HG02884 (cell line): ENCODE results near the gene POLE.

Experiments
- ATAC-seq: cut with Tn5 transposase; IDR thresholded peaks from one replicate; pipeline ENCODE4 v1.9.1; 2021; ENCODE audit warnings: mild to moderate bottlenecking, moderate library complexity; ENCODE audit not compliant: unreplicated experiment

POLE gene

DNA sequence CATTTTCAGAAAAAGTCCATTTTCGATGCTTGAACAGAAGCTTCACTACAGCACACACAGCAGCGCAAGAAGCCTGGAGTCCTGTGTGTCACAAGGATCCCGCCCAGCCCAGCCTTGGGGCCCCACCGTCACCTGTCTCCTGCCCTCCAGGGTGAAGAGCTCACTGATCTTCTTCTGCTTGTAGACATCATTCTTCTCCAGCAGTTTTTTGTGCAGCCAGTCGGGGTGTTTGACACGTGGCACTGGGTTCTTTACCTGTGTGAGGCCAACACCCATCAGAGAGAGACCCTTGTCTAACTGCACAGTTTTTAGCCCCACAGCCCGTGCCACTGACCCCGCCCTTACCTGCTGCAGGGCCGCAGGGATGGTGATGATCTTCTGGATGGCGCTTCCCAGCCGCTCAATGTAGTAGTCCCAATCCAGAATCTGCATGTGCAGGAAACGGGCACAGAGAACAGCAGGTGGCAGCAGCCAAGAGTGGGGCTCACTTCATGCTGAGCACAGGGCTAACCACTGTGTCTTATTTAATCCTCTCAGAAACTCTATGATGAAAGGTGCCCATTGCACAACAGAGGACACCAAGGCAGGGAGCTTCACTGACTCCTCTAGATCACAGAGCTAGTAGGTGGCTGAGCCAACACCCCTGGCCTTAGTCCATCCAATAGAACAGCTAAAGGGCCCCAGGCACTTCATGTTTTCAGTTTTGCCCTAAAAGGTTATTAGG is 30.0 kb downstream of the POLE start:
- no peak for ATAC-seq

DNA sequence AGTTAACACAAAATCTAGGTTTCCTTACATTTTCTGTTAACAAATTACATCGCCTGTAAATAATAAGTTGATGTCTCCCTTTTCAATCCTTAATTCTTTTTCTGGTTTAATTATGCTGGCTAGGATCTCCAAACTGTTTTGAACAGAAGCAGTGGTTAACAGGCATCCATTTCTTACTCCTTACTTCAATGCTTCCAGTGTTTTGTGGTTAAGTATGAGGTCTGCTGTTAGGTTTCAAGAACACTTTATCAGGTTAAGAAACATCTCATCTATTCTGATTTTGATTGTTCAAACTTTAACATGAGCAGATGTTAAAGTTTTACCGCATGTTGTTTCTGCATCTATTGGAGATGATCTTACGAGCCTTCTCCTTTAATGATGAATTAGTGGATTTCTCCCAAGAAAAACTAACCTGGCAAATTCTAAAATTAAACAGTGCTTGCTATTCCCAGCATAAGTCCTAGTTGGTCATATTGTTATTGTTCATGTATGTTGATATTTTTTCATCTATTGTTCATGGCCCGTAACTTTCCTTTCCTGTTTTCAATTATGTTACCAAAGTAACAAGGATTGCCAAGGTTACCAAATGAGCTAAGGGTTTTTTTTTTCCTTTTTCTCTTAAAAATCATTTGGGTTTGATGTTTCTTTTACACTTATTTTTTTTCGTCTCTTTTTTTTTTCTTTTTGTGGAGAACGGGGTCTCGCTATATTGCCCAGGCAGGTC is 33.4 kb downstream of the POLE start:
- ATAC-seq = no peak

DNA sequence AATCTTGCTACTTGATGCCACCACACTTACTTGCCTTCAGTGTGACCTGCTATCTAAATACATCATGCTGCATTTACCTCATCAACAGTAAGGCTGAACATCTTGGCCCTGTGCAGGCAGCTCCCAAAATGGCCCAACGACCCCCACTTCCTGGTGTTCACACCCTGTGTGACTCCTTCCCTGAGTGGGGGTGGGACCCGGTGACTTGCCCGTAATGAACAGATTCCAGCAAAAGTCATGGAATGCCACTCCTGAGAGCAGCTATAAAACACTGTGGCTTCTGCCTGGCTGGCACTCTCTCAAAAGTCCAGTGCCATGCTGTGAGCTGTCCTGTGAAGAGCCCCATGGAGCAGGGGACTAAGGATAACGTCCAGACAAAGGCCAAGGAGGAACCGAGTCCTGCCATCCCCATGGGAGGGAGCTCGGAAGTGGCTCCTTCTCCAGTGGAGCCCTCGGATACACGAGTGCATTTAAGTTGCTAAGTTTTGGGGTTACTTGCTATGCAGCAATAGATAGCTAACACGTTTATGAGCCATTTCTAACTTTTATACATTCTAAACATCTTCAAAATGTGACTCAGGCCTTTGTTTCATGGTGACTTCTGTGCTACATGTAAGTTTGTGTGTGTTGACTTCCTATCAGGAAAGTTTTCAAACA is 35.6 kb downstream of the POLE start:
- ATAC-seq = no peak

DNA sequence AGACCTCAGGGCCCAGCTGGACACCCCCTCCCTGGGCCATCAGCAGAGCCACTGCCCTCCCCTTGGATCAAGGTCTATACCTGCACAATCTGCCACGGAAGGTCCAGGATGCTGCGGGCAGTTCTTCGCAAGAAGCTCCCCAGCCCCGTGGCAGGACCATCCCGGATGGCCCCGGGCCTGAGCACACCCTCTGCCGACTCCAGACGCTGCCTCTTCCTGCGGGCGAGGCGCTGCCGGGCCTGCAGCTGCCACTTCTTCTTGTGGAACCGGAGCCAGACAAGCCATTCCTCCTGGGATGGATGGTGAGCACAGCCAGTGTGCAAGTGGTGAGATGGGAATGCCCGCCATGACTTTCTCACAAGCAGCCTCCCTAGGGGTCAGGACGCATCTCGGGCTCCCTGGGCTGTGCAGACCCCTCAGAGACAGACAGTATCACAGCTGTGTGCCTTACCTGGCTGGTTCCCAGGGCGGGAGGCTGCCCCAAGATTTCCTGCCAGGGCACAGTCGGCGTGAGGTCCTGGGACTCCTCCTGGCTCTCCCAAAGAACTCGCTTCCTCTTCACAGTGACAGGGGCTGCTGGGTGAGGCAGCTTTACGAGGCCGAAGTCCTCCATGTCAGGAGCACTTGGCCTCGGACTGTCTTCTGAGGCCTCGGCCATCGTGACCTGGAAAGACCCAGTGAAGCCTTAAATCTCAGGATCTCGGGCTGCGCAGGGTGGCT is 37.8 kb downstream of the POLE start:
- ATAC-seq = no peak

DNA sequence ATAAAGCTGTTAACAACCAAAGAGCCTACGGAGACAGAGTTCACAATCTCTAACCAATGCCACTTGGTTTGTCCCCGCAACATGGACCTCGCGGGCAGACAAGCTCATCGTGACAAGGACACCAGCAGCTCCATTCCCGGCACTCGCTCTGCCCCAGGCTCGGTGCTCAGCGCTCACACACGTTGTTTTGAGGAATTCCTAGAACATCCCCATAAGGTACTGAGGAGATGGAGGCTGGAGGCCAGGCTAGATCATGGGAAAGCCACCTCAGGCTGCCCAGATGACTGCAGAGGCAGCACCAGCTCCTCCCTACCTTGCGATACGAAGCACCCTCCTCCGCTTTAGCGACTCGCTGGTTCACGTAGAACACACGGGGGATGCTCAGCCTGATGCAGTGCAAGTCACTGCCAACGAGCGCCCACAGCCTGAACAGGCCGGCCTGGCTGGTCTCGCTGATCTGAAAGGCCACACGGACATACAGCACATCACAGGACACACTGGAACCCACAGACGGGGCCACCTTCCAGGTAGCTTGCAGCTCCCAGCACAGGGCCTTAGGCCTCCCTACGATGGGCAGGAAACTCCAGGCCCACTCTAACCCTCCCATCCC is 38.4 kb downstream of the POLE start:
- no peak for ATAC-seq

DNA sequence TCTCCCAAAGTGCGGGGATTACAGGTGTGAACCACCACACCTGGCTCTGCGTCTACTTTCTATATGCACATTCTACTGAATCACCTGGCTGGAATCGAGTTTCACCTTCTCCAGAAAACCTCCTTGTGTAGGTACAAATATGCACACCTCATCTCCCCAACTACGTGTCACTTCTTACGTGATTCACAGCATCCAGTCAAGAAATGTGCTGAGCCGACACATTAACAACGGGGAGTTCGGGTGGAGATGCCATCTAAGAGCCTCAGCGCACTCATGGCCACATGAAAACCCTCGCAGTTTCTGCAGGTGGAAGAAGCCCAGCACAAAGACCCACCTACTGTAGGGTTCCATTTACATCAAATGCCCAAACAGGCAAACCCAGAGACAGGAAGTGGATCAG is 39.3 kb downstream of the POLE start:
- no peak for ATAC-seq

DNA sequence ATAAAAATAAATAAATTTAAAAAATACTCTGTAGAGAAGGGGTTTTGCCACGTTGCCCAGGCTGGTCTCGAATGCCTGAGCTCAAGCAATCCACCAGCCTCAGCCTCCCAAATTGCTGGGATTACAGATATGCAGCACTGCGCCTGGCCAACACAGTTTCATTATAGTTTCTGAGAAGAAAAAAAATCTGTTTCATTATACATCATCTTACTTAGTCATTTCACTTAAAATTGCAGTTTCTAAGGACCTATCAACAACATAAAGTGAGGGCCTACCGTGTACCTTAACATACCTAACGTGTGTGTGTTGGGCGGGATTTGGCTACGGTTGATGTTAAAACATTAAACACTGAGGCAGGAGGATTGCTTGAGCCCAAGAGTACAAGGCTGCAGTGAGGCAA is 40.3 kb downstream of the POLE start:
- ATAC-seq = no peak

DNA sequence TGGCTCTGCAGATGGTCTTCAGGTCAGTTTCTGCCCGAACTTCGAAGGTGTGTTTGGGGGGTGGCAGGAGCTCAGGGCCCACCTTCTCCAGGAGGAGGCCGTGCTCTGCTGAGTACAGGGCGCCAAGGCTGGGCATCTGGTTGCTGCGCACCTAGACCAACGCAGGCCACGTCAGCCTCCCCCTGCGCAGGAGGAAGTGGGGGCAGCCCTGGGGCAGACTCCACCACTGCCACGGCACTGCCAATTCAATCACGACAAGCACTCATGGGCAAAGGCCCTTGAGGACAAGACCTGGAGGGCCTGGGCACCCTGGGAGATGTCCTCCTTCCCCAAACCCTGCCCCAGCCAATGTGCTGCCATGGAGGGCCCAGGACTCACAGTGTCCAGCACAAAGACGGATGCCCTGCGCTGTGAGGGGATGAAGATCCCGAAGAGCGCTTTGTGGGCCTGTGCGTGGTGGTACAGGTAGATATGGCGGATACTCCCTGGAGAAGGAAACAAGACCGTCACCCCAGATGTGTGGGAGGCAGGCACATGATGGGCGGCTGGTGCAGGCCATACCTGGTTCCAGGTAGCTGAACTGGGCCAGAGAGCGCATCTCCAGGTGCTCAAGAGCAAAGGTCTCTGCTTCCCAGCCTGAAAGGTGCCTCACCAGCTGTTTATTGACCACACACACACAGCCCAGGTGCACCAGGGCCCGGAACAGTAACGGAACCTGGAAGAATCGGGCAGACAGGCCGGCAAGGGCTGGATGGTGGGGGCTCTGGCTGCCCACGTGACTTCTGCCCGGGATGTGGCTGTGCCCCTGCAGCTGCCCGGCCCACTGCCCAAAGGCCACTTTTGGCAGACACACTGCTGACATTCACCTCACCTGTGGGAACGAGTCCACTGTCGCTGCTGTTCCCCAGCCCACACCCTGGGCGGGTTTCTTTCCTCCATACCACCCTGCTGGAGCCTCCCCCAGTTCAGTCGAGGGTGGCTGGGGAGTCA is 44.0 kb downstream of the POLE start:
- no peak for ATAC-seq

DNA sequence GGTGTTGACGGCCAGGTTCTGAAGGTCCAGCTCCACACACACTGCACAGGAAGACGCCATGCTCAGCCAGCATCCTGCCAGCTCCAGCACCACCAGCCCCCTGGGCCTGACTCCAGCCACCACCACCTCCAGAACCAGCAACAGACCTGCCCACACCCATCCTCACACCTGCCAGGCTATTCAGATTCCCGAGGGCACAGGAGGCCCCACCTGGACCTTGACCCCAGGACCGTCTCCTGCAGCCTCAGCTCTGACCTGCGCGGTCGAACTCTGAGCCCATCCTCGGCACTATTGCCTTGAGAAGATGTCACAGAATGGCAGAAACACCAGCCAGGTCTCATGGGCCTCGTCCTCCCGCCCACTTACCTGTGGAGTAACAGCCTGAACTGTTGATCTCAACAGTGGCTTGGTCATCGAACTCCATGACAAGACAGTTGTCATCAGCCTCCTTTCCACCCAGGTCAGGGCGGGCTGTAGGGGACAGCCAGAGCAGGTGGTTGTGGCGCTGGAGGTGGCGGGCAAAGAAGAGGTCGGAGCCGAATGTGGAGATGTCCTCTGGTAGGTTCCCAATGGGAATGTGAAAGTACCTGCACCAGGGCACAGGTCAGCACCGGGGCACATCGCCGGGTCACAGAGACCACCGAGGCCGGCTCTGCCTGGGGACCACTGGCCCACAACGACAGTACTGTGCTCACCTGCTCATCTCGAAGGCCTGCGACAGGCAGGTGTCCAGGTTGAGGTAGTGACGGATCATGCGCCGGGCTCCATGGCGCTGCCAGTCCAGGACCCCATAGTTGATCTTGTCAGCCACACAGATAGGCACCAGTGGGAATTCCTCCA is 45.1 kb downstream of the POLE start:
- no peak for ATAC-seq

DNA sequence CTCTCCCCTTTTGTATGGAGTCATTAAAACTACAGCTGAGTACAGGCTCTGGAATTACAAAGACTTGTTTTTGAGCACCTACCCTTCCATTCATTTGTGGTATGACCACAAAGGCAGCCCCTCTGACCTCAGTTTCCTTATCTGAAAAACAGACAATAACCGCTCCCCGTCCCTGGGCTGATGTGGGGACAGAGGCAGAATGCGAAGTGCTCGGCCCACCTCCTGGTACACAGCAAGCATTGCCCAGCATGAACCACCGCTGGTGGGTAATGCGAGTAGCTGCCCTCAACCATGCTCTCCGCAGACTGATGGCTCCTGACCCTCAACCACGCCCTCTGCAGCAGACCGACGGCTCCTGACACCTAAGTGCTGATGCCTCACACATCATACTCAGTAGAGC is 46.2 kb downstream of the POLE start:
- no peak for ATAC-seq

DNA sequence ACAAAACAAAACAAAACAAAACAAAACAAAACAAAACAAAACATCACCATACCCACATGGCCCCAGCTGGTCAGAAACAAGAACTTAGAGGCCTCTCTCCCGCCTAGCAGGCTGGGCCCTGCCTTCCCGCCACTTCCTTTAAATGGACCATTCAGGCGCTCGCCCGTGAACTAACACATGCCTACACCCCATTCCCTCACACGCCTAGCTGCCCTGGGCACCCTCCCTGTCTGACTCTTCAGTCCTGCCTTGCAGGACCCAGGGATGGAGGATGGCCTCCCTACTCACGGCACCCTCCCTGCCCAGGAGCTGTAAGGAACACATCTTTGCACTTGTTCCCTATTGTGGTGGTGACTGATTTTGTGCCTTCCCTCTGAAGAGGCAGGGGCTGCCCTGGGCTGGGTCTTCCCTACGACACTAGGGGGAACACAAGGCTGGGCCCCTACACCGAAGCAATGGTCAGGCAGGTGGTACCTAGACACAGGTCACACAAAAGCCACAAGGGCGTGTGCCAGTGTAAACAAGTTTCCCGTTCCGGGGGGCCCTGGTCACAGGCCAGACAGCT is 47.1 kb downstream of the POLE start:
- no peak for ATAC-seq

DNA sequence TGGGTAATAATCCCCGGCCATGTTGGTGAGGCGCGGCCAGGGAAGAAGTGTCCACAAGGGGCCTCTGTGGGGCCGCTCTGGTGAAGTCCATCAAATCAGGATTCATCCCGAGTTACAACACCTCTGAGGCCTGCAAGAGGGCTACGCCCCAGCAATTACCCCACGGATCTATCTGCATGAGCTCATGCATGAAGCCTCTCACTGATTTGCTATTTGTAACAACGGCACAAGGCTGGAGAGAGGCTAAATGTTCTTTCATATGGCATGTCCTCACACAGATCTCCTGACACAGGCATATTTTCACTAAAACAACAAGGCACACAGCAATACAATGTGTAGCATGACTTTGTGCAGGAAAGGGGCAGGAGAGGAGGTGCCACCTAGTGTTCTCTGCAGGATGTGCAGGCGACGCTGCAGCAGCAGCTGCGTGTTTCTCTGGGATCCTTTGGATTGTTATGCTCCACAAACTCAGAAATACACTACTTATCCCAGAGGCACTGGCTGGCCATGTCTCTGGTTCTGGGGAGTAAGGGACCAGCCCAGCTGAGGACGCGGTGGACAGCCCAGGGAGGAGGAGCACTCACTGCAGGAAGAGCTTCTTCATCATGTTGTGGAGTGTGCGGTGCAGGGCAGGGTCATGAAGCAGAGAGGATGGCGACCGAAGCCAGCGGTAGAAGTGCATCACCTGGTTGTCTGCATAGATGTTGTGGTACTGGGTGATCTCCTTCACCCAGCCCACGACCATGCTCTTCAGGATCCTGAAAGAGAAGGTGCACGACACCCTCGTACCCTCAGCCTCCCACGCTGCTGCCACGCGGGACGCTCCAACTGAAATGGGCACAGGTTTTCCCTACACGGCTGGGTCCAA is 48.4 kb downstream of the POLE start:
- ATAC-seq = no peak

DNA sequence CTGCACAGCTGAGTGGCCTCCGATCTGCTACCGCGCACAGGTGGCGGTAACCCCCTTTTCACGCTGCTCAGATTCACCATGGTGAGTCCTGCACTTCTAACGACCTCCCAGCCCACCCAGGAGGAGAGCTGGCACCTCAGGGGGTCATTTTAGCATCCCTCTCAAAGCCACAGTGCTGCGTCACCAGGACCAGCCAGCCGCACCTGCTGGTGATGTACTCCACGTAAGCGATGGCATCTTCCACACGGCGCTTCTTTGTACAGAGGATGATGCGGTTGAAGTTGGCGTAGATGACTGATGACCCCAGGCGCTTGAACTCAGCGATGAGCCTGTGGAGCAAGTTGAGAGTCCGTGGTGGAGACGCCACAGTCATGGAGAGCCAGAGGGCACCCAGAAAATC is 49.3 kb downstream of the POLE start:
- no peak for ATAC-seq

DNA sequence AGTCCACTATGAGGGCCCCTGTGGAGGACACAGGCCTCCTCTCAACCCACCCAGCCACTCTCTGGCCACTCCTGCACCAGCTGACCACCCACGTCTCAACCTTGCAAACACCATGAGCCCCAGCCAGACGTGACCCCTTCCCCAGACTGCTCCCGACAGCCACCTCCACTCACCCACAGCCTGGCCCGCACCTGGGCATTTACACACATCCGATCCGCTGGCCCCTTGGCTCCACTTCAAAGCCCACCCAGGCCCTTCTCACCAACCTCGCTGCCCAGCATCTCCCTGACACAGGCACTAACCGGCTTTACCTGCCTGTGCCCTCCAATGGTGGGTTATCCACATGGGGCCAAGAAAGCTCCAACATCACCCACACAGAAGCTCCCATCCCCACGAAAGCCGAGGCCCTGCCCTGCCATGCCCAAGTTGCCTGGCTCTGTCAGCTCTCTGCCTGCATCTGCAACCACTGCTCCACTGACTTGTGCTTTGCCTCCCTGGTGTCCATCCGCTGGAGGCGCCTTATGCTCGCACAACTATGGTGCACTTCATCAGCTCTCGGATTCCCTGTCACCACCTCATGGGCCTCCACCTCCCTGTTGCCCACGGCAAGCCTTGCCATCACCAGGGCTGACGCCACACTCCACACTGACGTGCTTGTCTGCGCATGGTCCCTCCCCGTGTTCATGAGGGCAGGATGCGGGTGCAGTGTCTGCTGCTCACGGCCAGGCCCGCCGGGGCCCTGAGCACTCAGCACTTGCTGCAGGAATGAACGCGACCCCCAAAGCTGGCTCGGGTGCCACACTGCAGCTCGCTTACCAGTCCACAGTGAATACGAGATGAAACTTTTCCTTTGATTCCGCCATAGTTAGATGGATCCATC is 51.8 kb downstream of the POLE start:
- no peak for ATAC-seq

DNA sequence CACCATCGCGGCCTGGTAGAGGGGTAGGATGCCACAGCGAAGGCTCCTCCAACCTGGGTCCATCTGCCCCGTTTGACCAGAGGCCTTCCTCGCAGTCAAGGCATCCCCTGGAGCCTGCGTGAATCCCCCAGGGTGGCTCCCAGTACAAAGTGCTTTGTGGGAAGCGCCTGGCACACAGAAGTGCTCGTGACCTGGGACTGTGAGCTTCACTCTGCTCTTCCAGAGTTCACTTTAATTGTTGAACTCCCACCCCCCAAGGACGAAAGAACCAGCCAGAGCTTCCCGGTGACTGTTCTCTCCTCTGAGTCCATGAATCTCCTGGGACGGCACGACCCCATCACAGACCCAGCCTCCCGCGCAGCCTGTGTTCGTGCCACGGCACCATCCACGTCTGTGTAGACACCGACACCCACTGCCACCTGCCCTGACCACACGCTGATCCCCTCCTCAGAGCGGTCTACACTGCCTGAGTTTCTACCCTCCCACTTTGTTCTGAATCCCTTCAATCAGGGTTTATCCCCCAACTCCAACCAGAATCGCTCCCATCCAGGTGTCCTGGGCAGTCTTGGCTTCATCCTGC is 52.6 kb downstream of the POLE start:
- no peak for ATAC-seq

DNA sequence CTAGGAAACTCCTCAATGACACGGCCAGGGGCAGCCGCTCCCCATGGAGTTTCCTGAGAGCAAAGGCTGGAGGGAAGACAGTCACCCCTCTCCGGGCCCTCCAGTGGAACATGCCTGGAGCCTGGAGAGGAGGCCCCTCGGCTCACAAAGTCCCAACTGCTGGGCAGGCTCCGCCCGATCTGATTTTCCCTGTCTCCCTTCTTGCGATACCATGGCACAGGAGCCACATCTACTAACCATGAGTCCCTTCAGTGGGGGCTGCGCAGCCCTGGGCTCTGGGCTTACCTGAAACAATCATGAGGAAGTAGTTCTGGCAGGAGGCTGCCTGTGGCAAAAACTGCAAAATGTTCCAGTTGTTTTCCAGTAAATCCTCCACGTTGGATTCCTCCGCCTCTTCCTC is 53.2 kb downstream of the POLE start:
- ATAC-seq = no peak
